A549 (cell line): ENCODE measurements around the gene SLCO1A2.

Source experiments
- CEBPB ChIP-seq, 2 experiments: fragments of >200 bp in 1 of 2; sonication (Bioruptor Twin) in 1 of 2; formaldehyde crosslinking in 1 of 2; IDR thresholded peaks; 2 replicates each; pipeline ENCODE4 v1.6.1; 2012 to 2016
- CTCF ChIP-seq: fragments of >200 bp; sonication (Bioruptor Twin); formaldehyde crosslinking; IDR thresholded peaks from 3 replicates; pipeline ENCODE4 v1.5.1; 2016
- MAFK ChIP-seq: fragments of 450-650 bp; IDR thresholded peaks from 2 replicates; pipeline ENCODE4 v1.6.1; 2014; ENCODE audit not compliant: partially characterized antibody
- RAD21 ChIP-seq, 2 experiments: fragments of >200 bp in 1 of 2; sonication (Bioruptor Twin) in 1 of 2; formaldehyde crosslinking in 1 of 2; IDR thresholded peaks in 1 of 2; conservative IDR thresholded peaks in 1 of 2; 2 replicates in 1 of 2; 3 replicates in 1 of 2; pipeline ENCODE4 v1.6.1; 2012 to 2018; ENCODE audit warnings: inconsistent platforms in 1 of 2
- RFX5 ChIP-seq: fragments of 450-650 bp; IDR thresholded peaks from 2 replicates; pipeline ENCODE4 v1.7.1; 2014; ENCODE audit warnings: antibody characterized with exemption, mild to moderate bottlenecking, moderate library complexity

GRCh38 chr12:21341769-21342168, 7.1 kb upstream of the SLCO1A2 start:
- TF ChIP-seq MAFK, result no peak
- no peak for TF ChIP-seq CTCF
- TF ChIP-seq RAD21 (conservative IDR thresholded peaks at IDR 0.05 in 1 of 2, IDR thresholded peaks at IDR 0.05 in 1 of 2), result no peak
- no peak for TF ChIP-seq CEBPB (IDR thresholded peaks at IDR 0.05)
- no peak for TF ChIP-seq RFX5
